ENCODE results near the gene SYT14. TPM values are rescaled to one million over a fixed set of nuclear protein-coding genes. Genes with fewer than 3 reads are reported as not detected.

SYT14 gene
- total and polyA plus RNA-seq, 7 donors = under 0.01 to 0.71 (median 0.22) TPM; not detected in 1

- no peak for TF ChIP-seq POLR2A (IDR thresholded peaks at IDR 0.05)
- no peak for TF ChIP-seq EP300 (IDR thresholded peaks at IDR 0.05)
- TF ChIP-seq CTCF (IDR thresholded peaks at IDR 0.05) = no peak
- TF ChIP-seq POLR2AphosphoS5 (IDR thresholded peaks at IDR 0.05) = no peak
Measured at GRCh38 chr1:210053126-210053525, 115.1 kb downstream of the SYT14 start.

GRCh38 chr1:210057593-210057992 lies 119.6 kb downstream of the SYT14 start:
- Histone ChIP-seq H3K36me3 (no peaks in the 10 kb centered on the region), H3K4me1 (no peaks in the 10 kb centered on the region), H3K27ac (no peak overlapping the region), H3K4me3 (no peak overlapping the region), H3K9me3 (no peaks in the 10 kb centered on the region), H3K27me3 (no peaks in the 10 kb centered on the region)
- DNase-seq = no peak
- TF ChIP-seq EP300 (IDR thresholded peaks at IDR 0.05) (no peak), CTCF (IDR thresholded peaks at IDR 0.05) (no peak), POLR2A (IDR thresholded peaks at IDR 0.05) (no peak), POLR2AphosphoS5 (IDR thresholded peaks at IDR 0.05) (no peak)
- intact Hi-C loops (cut with DNase I) = no loop called here

More at GRCh38 chr1:210053126-210053525, 115.1 kb downstream of the SYT14 start:
- H3K4me1 ChIP-seq = no peaks in the 10 kb centered on the region
- H3K27me3 ChIP-seq = no peaks in the 10 kb centered on the region
- H3K9me3 ChIP-seq = no peaks in the 10 kb centered on the region
- intact Hi-C loops (cut with DNase I) = no loop called here
- H3K27ac ChIP-seq = no peak overlapping the region
- WGBS, 2 donors = 55 to 68% methylated on average over 1 of the region's 1 CpG
- no peak for DNase-seq
- no peak overlapping the region for H3K4me3 ChIP-seq
- H3K36me3 ChIP-seq = no peaks in the 10 kb centered on the region

GRCh38 chr1:210061992-210062391 lies 124.0 kb downstream of the SYT14 start:
- no peaks in the 10 kb centered on the region for H3K27me3 ChIP-seq
- no peak overlapping the region for H3K4me3 ChIP-seq
- no peak overlapping the region for H3K27ac ChIP-seq
- no peak for DNase-seq
- no peaks in the 10 kb centered on the region for H3K36me3 ChIP-seq
- no peaks in the 10 kb centered on the region for H3K9me3 ChIP-seq
- intact Hi-C loops (cut with DNase I) = no loop called here
- H3K4me1 ChIP-seq = no peaks in the 10 kb centered on the region
- WGBS, 2 donors = 41 to 60% methylated on average over 1 of the region's 1 CpG
- no peak for TF ChIP-seq EP300 (IDR thresholded peaks at IDR 0.05)
- TF ChIP-seq CTCF (IDR thresholded peaks at IDR 0.05) = no peak
- TF ChIP-seq POLR2AphosphoS5 (IDR thresholded peaks at IDR 0.05) = no peak
- TF ChIP-seq POLR2A (IDR thresholded peaks at IDR 0.05) = no peak

- no peaks in the 10 kb centered on the region for H3K9me3 ChIP-seq
- WGBS, 2 donors = 72 to 74% methylated on average over 3 of the region's 3 CpGs
- DNase-seq = no peak
- intact Hi-C loops (cut with DNase I) = no loop called here
- no peak for TF ChIP-seq POLR2A (IDR thresholded peaks at IDR 0.05)
- TF ChIP-seq EP300 (IDR thresholded peaks at IDR 0.05) = no peak
- no peak for TF ChIP-seq POLR2AphosphoS5 (IDR thresholded peaks at IDR 0.05)
- TF ChIP-seq CTCF (IDR thresholded peaks at IDR 0.05) = no peak
- no peak overlapping the region for H3K4me3 ChIP-seq
- no peaks in the 10 kb centered on the region for H3K4me1 ChIP-seq
- H3K27ac ChIP-seq = no peak overlapping the region
- no peaks in the 10 kb centered on the region for H3K27me3 ChIP-seq
- no peaks in the 10 kb centered on the region for H3K36me3 ChIP-seq
Measured at GRCh38 chr1:210070531-210070930, 132.5 kb downstream of the SYT14 start.

- Histone ChIP-seq H3K27me3 (no peaks in the 10 kb centered on the region), H3K4me3 (no peak overlapping the region), H3K27ac (no peak overlapping the region), H3K4me1 (no peaks in the 10 kb centered on the region), H3K36me3 (no peaks in the 10 kb centered on the region), H3K9me3 (no peaks in the 10 kb centered on the region)
- DNase-seq = no peak
- intact Hi-C loops (cut with DNase I) = no loop called here
- no peak for TF ChIP-seq CTCF (IDR thresholded peaks at IDR 0.05)
Measured at GRCh38 chr1:210072129-210072528, 134.1 kb downstream of the SYT14 start.
